Left lobe of liver (tissue), 2 donors: ENCODE results near the gene CHFR. TPM values are rescaled to one million over a fixed set of nuclear protein-coding genes. Genes with fewer than 3 reads are reported as not detected.
"Not testable (repeated sequence)": the region's sequence is repeated elsewhere in the genome, so short reads cannot be mapped to it uniquely, and the experiment has no call there.

Source experiments
- ATAC-seq: fragments of 200-7000 bp; cut with Tn5 transposase; one replicate; pipeline ENCODE4 v1.9.1; 2020; ENCODE audit warnings: mild to moderate bottlenecking, moderate library complexity
- DNase-seq: peaks from one replicate; pipeline ENCODE4 v3.0.0-alpha.2; 2020; ENCODE audit warnings: low spot score
- total RNA-seq: library from RNA; stranded (reverse); gene quantifications from one replicate; pipeline ENCODE4 v1.2.1, GENCODE V29; 2021
- donor health status: DM: no; HTN: no; CAD: no; lungs with moderate emphysema.
- donor health status: DM: no; HTN: yes; CAD: no.

CHFR gene
- total RNA-seq, 1 donor from 2014 or later, result 14.2 TPM

DNA sequence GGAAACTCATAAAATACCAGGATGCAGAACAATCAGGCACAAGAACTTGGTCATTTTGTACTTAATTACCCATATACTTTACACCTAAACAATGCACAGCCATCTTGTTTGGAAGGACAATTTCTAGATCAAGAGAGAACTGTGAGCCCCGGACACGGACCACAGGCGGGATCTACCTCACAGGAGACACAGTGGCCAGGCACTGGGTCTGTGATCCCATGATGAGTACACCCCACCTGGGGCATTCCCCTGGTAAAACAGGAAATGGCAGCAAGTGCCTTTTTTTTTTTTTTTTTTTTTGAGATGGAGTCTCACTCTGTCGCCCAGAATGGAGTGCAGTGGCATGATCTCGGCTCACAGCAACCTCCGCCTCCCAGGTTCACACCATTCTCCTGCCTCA is 74.0 kb downstream of the CHFR start:
- DNase-seq (no peak), ATAC-seq (no peak)

- ATAC-seq (no peak), DNase-seq (no peak)
These were observed 74.6 kb downstream of the CHFR start for GRCh38 chr12:132812631-132813305.

DNA sequence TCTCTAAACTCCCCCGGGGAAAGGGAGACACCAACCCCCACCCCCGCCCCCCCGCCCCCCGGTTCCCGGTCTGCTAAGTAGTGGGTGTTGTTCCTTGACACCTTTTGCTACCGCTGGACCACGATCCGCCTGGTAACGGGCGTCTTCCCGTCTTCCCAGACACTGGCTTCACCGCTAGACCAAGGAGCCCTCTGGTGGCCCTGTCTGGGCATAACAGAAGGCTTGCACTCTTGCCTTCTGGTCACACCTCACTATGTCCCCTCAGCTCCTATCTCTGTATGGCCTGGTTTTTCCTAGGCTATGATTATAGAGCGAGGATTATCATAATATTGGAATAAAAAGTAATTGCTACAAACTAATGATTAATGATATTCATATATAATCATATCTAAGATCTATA is 78.0 kb downstream of the CHFR start:
- ATAC-seq, DNase-seq: not testable (repeated sequence)

DNA sequence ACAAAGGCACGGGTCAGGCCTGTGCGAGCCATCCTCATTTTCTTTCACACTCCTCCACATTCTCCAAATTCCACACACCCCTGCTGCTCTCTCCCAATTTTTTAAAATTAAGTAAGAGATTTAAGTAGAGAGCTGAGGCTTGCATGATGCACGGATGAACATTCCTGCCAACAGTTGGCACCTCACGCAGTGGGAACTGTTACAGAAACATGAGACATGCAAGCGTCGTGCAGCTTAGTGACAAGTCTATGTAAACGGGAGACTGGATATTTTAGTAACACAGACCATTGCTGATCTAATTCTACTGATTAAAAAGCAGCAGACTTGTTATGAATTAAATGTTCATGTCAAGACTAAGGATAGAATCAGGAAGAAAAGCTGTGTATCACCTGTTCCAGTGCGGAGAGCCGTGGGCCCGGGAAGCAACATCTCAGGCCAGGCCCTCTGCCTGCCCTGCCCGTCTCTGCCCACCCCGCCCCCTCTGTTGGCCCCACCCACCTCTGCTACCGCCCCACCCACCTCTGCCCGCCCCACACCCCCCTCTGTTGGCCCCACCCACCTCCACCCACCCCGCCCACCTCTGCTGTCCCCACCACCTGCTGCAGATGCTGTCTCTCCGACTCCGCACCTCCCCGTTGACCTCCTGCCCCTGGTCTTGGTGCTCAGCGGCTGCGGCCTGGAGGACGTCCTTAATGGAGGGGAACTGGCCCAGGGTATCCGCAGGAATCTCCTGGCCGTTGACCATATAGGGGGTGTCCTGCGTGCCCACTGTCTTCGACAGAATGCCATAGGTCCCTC is 79.9 kb downstream of the CHFR start:
- ATAC-seq (no peak), DNase-seq (no peak)

- no peak for DNase-seq
- no peak for ATAC-seq
These were observed 80.5 kb downstream of the CHFR start for GRCh38 chr12:132806857-132807256.

DNA sequence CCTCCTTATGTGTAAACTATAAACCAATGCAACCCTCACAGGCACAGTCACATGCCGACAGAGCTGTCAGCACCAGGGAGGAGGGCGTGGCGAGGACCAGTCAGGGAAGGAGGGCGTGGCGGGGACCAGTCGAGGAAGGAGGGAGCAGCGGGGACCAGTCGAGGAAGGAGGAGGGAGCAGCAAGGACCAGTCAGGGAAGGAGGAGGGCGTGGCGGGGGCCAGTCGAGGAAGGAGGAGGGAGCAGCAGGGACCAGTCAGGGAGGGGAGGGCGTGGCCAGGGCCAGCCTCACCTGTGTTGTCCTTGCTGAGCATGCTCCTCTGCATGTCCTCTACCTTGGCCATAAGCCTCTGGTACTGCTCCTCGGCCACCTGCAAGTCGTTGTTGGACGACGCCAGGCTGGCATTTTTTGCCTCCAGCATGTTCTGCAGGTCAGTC is 83.0 kb downstream of the CHFR start:
- peak; percentile 32 for ATAC-seq
- no peak for DNase-seq

GRCh38 chr12:132803888-132804287 is 83.5 kb downstream of the CHFR start:
- ATAC-seq (no peak), DNase-seq (no peak)

GRCh38 chr12:132803125-132803524 is 84.3 kb downstream of the CHFR start:
- ATAC-seq (no peak), DNase-seq (no peak)

- ATAC-seq, result no peak
- no peak for DNase-seq
These were observed 85.7 kb downstream of the CHFR start for GRCh38 chr12:132801741-132802140.

GRCh38 chr12:132798836-132799235 is 88.6 kb downstream of the CHFR start:
- DNase-seq (no peak), ATAC-seq (peak; percentile 15)

DNA sequence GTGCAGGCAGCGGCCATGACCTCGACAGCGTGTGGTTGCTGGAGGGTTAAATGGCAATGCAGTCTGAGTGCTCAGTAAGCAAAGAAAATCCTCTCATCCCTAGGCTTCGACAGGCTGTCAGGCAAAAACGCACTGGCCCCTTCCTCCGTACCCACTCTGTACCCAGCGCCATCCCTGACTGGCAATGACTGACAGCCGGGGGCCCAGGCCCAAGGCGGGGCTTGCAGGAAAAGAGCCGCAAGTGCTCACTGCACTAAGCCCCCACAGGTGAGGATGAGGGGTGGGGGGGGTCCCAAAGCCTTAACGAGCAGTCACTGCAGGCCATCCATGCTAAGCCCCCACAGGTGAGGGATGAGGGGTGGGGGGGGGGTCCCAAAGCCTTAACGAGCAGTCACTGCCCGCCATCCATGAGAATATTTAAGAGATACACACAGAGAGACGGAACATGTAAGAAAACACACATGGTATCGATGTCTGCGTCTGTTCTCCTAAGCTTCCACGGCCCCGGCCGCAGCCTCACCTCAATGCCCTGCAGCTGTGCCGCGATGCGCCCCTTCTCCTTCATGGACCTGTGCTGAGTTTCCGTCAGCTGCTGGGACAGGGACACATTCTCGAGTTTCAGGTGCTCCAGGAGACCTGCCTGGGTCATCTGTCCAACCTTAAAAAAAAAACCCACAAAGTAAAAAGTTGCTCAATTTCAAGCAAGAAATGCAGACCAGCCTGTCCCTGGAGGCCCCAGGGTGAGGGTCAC is 89.4 kb downstream of the CHFR start:
- DNase-seq (no peak), ATAC-seq (no peak)

GRCh38 chr12:132795847-132796246 is 91.6 kb downstream of the CHFR start:
- ATAC-seq (no peak), DNase-seq (no peak)

DNA sequence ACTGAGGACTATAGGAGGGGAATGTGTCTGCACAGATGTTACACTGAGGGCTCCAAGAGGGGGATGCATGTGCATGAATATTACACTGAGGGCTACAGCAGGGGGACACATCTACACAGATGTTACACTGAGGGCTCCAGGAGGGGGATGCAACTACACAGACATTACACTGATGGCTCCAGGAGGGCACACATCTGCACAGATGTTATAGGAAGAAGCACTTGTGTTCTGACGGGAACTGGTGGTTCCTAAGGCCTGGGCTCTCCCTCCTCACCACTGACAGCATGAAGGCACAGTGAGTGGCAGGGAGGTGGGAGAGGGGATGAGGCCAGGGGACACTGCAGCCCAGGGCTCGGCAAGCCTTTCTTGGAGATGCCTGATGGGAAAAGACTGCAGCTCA is 95.5 kb downstream of the CHFR start:
- peak; percentile 19 for ATAC-seq

DNA sequence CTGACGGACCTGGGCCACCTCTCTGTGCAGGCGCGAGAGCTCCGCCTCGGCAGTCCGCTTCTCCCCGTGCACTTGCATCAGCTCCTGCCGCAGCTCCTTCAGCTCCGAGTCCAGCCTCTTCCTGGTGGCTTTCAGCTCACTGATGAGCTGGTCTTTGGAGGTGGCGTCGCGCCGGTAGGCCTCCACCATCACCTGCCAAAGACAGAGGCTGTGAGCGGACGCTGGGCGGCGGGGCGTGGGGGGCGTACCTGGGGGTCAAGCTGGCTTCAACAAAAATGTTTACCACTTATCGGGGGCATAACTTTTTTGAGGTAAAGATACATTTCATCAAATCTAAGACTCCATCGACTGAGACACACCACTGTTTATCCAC is 98.3 kb downstream of the CHFR start:
- DNase-seq, result no peak
- ATAC-seq, result no peak

More for the DNA sequence above, 95.5 kb downstream of the CHFR start:
- not testable (repeated sequence) for DNase-seq

- ATAC-seq (no peak), DNase-seq (no peak)
These were observed 98.9 kb downstream of the CHFR start for GRCh38 chr12:132788375-132789098.

- no peak for DNase-seq
- no peak for ATAC-seq
These were observed 99.5 kb downstream of the CHFR start for GRCh38 chr12:132787877-132788276.

DNA sequence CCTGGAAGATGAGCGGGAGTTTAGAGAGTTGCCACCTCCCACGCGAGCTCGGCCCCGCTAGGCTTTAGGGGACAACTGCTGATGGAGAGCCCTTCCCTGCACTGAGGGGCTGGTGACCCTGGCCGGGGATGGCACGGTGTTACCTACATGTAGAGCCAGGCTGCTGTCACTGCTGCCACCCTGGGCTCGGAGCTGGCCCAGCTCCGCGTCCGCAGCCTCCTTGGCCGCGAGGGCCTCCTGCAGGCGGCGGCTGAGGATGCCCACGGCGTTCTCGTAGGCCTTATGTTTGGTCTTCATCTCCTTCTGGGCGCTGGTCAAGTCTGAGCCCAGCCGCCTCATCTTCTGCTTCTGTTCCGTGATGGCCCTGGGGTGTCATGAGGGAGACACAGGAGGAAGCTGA is 101.2 kb downstream of the CHFR start:
- no peak for ATAC-seq
- DNase-seq, result no peak

DNA sequence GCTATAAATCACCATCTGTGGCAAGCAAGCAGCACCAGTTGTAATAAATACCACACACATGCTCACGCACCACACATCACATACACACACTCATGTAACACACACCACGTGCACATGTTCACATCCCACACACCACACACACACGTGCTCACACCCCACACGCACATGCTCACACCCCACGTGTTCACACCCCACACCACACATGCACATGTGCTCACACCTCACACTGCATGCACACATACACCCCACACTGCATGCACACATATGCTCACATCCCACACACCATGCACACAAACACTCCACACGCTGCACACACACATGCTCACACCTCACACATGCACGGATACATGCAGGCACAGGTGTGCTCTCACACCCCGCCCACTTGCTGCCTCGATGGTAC is 102.8 kb downstream of the CHFR start:
- ATAC-seq (no peak), DNase-seq (no peak)

DNA sequence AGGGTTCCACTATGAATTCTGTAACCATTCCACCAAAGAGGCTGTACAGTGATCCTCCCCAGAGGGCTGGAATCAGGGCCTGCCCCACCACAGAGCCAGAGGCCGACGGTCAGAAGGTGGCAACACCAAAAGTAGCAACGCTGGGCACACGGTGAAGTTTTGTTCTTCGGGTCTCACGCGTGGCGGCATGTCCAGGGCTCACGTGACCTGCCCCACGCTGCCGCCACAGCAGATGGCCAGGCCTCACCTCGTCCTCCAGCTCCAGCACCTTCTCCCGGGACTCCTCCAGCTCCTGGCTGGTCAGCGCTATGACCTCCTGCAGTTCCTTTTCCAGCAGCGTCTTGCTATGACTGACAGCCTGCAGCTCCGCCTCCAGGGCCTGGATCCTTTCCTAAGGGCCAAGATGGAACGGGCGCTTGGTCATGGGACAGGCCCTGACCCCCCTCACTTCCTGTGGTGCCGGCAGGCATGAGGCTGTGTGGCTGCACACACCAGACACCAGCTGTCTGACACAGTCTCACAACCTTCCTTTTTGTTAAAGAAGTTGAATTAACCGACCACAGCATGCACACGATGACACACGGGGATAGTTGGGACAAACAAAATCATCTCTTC is 103.4 kb downstream of the CHFR start:
- no peak for DNase-seq
- ATAC-seq, result peak; percentile 36
